ENCODE data around the gene FAM151A.

FAM151A gene

DNA sequence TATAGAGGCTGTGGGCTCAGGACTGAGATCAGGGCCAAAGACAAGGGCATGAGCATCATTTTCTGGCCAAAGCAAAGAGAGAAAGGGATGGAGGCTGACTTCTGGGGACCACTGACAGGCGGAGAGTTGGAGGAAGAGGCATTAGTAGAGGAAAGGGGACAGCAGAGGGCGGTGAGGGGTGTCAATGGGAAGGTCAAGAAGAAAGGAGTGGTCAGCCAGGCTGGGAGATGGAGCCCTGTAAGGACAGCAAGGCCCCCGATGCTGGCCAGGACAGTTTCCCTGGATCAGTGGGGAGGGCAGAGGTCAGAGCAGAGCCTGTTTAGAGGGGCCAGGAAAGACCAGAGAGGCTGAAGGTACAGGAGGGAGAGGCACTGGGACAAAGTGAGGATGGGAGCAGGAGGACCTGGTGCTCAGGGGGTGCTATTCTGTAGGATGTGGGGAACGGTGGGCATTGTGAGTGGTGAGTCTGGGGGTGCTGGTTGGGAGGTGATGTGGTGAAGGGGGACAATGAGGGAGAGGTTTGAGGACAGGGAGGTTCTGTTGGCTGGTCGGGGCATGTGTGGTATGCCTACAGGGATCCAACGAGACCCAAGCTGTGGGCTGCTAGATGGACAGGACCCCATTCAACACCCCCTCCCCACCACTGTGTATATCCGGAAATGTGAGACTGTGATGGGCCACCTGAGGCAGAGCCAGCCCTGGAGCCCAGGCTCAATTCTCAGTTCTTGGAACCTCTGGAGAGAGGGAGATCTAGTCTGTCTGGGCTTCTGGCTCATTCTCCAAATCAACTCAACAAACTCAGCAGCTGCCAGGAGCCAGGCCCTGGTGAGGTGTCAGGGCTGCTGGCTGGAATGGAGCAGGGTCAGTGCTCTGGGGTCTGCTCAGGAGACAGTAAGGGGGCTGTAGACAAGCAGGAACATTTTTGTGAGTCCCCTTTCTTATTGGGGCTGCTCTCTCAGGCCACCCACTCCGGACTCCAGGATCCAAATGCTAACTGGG, 1.4 kb upstream of the FAM151A start:
- no peak for DNase-seq (ENCODE audit: low read depth)
- TF ChIP-seq, protein P1, sequence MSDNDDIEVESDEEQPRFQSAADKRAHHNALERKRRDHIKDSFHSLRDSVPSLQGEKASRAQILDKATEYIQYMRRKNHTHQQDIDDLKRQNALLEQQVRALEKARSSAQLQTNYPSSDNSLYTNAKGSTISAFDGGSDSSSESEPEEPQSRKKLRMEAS (IDR thresholded peaks at IDR 0.05; ENCODE audit: low read depth, low read length) = no peak
- TF ChIP-seq, protein P2, sequence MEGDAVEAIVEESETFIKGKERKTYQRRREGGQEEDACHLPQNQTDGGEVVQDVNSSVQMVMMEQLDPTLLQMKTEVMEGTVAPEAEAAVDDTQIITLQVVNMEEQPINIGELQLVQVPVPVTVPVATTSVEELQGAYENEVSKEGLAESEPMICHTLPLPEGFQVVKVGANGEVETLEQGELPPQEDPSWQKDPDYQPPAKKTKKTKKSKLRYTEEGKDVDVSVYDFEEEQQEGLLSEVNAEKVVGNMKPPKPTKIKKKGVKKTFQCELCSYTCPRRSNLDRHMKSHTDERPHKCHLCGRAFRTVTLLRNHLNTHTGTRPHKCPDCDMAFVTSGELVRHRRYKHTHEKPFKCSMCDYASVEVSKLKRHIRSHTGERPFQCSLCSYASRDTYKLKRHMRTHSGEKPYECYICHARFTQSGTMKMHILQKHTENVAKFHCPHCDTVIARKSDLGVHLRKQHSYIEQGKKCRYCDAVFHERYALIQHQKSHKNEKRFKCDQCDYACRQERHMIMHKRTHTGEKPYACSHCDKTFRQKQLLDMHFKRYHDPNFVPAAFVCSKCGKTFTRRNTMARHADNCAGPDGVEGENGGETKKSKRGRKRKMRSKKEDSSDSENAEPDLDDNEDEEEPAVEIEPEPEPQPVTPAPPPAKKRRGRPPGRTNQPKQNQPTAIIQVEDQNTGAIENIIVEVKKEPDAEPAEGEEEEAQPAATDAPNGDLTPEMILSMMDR (IDR thresholded peaks at IDR 0.05; ENCODE audit: low read depth, low read length) = no peak

DNA sequence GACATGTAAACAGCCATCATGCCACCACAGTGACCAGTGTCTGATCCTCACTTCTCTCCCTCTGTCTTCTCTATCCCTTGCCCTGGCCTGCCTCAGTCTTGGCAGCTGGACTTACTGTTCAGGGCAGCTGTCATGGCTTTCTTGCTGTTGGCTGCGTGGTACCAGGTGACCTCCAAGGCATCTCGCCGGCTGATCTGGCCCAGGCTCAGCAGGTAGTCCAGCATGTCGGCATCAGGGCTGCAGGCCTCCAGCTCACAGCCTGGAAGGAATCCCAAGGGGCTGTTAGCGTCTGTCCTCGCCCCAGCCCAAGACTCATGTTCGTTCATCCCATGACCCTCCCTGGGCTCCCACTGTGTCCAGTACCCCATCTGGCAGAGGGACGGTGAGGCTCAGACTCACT, 3.6 kb downstream of the FAM151A start:
- no peak for DNase-seq (ENCODE audit: low read depth)
- no peak overlapping the region for H3K4me3 ChIP-seq (ENCODE audit: low read depth, low read length)
- no peak for TF ChIP-seq MYC (IDR thresholded peaks at IDR 0.05; ENCODE audit: low read depth, low read length)
- TF ChIP-seq, protein P2 (IDR thresholded peaks at IDR 0.05; ENCODE audit: low read depth, low read length) = no peak
- TF ChIP-seq, protein P1 (IDR thresholded peaks at IDR 0.05; ENCODE audit: low read depth, low read length) = no peak
- TF ChIP-seq POLR2A (IDR thresholded peaks at IDR 0.05; ENCODE audit: extremely low read depth, insufficient read length) = no peak

More for the DNA sequence above, 1.4 kb upstream of the FAM151A start:
- H3K4me3 ChIP-seq (ENCODE audit: low read depth, low read length) = no peak overlapping the region

DNA sequence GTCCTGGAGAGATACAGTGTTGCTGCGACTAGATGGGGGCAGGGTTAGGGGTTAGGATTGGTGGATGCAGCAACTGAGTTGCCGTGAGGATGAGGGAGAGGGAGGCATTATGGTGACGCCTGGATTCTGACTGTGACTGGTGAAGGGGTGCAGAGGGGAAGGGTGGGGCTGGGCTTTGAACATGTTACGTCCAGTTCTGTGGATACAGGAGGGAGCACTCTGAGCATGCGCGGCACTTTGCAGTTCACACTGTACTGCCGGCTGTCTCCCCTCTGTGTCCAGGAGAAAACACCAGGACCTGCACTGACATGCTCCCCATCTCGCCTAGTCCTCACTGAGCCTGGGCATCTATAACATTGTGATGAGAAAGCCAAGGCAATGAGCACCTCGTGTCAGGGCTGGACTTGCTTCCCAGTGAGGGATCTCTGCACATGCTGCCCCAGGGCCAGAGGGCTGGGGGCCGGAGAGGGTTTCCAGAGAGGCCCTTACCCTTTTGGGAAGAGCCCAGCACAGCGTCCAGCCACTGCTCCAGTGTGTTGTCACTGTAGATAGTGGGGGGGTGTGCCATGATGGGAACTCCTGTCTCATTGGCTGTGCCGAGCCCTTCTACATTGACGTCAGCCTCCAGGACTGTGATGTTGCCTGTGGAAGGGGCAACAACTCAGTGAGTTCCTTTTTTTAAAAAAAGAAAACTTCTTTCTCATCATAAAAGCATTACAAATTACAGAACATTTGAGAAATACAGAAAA, 7.6 kb downstream of the FAM151A start:
- peak; percentile 26 for DNase-seq (ENCODE audit: low read depth)
- TF ChIP-seq, protein P2 (IDR thresholded peaks at IDR 0.05; ENCODE audit: low read depth, low read length) = no peak
- TF ChIP-seq POLR2A (IDR thresholded peaks at IDR 0.05; ENCODE audit: extremely low read depth, insufficient read length) = no peak
- no peak for TF ChIP-seq MYC (IDR thresholded peaks at IDR 0.05; ENCODE audit: low read depth, low read length)
- TF ChIP-seq, protein P1 (IDR thresholded peaks at IDR 0.05; ENCODE audit: low read depth, low read length) = no peak
- no peak overlapping the region for H3K4me3 ChIP-seq (ENCODE audit: low read depth, low read length)

DNA sequence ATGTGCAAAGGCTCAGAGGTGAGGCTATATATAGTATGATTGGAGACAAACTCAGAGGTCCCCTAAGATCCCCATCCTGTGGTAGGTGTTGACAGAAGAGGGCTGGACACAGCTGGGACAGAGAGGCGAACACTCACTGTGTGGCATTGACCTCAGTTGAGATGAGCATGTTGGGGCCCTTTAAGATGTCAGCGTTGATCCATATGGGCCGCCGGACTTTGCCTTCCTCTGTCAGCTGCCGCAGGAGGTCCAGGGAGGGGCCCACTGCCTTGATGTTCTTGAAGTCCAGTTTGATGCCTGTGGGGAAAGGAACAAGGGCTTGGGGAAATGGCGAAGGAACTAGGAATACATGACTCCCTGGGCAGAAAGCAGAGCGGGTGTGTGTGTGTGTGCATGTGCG, 8.8 kb downstream of the FAM151A start:
- TF ChIP-seq MYC (IDR thresholded peaks at IDR 0.05; ENCODE audit: low read depth, low read length) (no peak), POLR2A (IDR thresholded peaks at IDR 0.05; ENCODE audit: extremely low read depth, insufficient read length) (no peak)
- TF ChIP-seq, protein P1 (IDR thresholded peaks at IDR 0.05; ENCODE audit: low read depth, low read length) = no peak
- TF ChIP-seq, protein P2 (IDR thresholded peaks at IDR 0.05; ENCODE audit: low read depth, low read length) = no peak
- no peak overlapping the region for H3K4me3 ChIP-seq (ENCODE audit: low read depth, low read length)
- no peak for DNase-seq (ENCODE audit: low read depth)

DNA sequence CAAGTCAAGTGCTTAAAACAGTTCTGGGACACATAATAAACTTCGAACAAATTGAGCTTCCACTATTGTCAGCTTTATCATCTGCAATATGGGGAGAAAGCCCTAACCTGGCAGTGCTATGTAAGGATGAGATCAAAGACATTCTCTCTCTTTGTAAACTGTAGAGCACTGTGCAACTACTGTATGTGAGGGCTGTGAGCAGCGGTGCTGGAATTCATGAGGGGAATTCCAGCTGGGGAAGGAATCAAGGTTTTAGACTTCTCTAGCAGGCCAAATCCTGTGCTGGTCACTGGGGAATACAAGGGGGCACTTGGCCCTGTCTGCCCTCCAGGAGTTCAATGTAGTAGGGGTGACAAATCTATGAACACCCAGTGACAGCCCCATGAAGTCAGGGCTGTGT, 9.3 kb downstream of the FAM151A start:
- TF ChIP-seq, protein P2 (IDR thresholded peaks at IDR 0.05; ENCODE audit: low read depth, low read length) = no peak
- TF ChIP-seq MYC (IDR thresholded peaks at IDR 0.05; ENCODE audit: low read depth, low read length) (no peak), POLR2A (IDR thresholded peaks at IDR 0.05; ENCODE audit: extremely low read depth, insufficient read length) (no peak)
- TF ChIP-seq, protein P1 (IDR thresholded peaks at IDR 0.05; ENCODE audit: low read depth, low read length) = no peak
- H3K4me3 ChIP-seq (ENCODE audit: low read depth, low read length) = no peak overlapping the region
- no peak for DNase-seq (ENCODE audit: low read depth)
